Cardiac fibroblast (primary cell): ENCODE data around the gene CCDC12.

Source experiments
- DNase-seq, 2 donors: peaks; one replicate each; pipeline versions ENCODE4 v3.0.0 to v3.0.0-alpha.2; 2010; ENCODE audit warnings: low read depth in 2 of 2
- H3K4me3 ChIP-seq, 2 donors: replicated peaks in 1 of 2; 1 replicate in 1 of 2; 2 replicates in 1 of 2; pipeline ENCODE4 v1.5.1; 2011; ENCODE audit warnings: low read depth in 2 of 2, low read length in 2 of 2, mild to moderate bottlenecking in 2 of 2, moderate library complexity in 1 of 2
- TF ChIP-seq, protein P1 (sequence below): IDR thresholded peaks from one replicate; pipeline ENCODE4 v1.5.1; 2011; ENCODE audit warnings: low read depth, mild to moderate bottlenecking, low read length, inconsistent platforms

The CCDC12 gene

DNA sequence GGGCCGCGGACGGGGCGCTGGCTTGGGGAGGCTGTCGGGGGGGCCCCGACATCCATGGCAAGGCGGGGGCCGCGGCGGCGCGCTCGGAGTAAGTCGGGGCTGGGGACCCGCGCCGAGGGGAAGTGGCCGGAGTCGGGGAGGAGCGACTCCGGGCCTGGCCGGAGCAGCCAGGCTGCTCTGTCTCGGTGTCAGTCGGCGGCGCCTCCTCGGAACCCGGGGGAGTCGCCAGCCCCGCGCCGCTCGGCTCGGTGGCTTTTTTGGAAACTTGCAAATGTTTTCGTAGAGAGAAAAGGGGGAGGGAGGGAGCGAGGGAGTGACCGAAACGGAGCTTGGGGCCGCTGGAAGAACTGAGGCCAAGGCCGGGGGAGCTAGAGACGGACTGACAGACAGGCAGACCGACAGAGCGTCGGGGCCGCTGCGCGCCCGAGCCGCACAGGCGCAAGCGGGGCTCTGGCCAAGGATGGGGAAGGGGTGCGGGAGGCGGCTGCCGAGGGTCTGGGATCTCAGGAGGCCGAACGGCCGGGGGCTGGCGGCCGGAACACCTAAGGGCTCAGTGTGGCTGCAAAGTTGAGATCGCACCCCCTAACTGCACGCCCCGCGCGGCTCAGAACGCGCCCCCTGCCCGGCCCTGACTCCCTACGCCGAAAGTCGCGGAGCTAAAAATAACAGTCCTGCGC is 94.0 kb downstream of the CCDC12 start:
- H3K4me3 ChIP-seq, result peak overlapping the region; percentile 43 to 58
- TF ChIP-seq, protein P1, sequence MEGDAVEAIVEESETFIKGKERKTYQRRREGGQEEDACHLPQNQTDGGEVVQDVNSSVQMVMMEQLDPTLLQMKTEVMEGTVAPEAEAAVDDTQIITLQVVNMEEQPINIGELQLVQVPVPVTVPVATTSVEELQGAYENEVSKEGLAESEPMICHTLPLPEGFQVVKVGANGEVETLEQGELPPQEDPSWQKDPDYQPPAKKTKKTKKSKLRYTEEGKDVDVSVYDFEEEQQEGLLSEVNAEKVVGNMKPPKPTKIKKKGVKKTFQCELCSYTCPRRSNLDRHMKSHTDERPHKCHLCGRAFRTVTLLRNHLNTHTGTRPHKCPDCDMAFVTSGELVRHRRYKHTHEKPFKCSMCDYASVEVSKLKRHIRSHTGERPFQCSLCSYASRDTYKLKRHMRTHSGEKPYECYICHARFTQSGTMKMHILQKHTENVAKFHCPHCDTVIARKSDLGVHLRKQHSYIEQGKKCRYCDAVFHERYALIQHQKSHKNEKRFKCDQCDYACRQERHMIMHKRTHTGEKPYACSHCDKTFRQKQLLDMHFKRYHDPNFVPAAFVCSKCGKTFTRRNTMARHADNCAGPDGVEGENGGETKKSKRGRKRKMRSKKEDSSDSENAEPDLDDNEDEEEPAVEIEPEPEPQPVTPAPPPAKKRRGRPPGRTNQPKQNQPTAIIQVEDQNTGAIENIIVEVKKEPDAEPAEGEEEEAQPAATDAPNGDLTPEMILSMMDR, result no peak
- DNase-seq, result peak in 1 of 2 donors; percentile 56

DNA sequence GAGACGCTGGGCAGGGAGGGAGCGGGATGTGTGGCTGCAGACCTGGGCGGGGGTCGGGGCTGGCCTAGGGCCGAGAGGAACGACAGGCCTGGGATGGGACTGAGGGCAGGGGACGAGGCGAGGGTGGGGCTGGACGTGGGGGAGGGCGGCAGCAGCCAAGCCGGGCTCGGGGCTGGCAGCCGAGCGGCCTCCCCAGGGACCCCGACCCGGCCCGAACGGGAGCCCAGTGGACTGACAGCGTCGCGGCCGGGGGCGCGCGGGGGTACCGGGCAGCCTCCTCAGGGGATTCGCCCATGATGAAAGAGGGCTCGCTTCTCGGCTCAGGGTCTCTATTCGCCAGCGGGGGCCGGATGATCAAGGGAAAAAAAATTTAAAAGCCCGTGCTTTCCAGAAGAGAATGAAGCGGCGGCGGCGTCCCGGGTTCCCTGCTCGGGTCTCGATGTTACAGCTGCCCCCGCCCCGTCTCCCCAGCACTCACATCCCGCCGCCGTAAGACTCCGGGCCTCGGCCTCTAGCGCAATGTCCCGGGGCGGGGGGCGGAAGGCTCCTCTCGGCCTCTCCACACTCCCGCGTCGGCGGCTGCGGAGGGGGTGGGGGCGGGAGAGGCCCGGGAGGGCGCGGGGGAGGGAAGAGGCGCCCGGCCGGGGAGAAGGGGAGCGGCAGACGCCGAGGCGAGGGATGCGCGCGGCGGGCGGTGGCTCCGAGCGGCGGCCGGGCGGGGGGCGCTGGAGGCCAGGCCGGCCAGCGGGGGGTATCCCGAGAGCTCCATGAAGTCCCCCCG is 94.8 kb downstream of the CCDC12 start:
- H3K4me3 ChIP-seq, result peak overlapping the region in 1 of 2 donors; percentile 58
- TF ChIP-seq, protein P1, result no peak
- peak in 1 of 2 donors; percentile 34 for DNase-seq

DNA sequence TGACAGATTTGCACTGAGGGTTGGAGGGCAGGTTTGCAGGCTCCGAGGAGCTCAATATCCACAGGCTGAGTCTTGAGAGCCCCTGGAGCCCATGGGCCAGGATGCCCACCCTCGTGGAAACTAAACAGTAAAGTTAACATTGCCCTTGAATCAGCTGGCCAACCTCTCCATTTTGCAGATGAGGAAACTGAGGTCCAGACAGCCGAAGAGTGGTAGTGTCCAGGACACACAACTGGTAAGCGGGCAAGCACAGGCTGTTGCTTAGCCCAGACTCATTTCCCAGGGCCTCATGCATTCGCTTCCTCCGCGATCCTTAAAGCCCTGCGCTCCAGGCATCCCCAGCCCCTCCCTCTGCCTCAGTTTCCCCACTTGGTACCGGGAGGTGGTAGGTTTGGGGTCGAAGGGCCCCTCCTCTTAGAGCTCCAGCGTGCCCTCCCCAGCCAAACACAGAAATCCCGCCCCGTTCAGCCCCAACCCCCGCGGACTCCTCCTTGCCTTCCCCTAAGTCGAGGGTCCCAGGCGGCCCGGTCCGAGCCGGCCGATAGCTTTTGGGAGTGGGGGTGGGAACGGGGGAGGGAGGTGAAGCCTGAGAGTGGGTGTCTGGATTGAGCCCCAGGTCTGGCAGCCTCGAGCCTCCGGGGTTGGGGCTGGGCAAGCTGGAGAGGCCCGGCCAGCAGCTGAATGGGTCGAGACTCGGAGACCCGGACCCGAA is 95.5 kb downstream of the CCDC12 start:
- H3K4me3 ChIP-seq, result peak overlapping the region in 1 of 2 donors; percentile 21
- TF ChIP-seq, protein P1, result no peak
- DNase-seq, result no peak

DNA sequence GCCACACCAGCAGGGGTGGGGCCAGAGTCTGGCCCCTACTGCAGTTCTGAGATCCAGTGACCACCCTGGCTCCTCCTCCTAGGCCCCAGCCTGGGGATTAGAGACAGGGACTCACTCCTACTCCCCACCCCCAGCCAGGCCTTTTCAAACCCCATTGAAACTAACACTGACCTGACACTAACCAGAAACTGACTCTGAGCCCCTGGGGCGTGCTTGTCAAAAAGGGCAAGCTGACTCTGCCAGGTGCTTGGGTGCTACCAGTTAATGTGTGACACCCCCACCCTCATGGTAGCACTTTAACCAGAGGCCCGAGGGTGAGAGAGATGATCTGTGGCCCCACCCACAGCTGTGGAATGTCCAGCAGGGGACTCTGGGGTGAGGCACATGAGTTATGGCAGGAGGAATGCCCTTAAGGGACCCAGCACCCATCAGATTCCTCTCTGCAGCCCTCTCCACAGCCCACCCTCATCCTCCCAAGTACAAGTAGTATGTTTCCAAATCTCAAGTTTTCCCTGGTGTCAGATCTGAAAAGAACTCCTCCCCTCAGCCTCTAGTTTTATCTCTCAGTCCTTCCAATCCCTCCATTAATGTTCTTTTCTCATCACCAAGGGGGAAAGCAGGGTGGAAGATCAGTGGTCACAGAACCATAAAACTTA is 97.6 kb downstream of the CCDC12 start:
- TF ChIP-seq, protein P1, result no peak
- no peak for DNase-seq
- no peak overlapping the region for H3K4me3 ChIP-seq

DNA sequence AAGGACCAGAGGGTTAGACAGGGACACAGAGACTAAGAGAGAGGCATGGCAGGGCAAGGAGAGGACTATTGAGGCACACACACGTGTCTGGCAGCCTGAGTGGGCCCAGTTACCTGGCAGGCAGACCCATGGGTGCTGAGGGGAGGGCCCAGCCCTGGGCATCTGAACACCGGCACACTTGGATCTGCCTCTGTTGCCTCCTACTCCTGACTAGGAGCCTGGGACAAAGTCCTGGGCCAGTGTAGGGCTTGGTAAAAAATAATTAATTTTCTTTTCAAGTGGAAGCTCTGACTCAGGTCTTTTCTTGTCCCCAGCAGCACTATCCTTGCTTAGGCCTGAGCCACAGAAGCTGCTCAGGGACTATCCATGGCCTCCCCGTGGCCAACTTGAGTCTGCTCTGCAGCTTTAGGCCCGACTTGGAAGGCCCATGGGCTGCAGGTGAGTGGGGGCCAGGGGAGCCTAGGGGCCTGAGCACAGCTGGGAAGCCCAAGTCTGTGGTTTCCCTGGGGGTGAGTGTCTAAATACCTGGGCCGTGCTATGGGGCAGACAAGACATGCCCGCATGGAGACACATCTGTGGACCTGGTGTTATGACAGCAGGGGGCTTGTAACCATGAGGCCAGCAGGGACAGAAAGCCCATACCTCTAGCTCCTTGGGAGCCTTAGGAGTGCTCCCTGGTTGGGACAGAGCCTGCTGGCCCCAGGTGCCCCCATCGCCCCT is 99.0 kb downstream of the CCDC12 start, which contains the start of gene PTH1R:
TSS of gene PTH1R (plus strand) at position 316 of the 720 bp plus-strand sequence. CDS start 5,839 bp downstream, outside the sequence.
- DNase-seq, result no peak
- no peak within 1 kb of the TSS for H3K4me3 ChIP-seq
- TF ChIP-seq, protein P1, result no peak
